Activated T-cell treated with anti-CD3 and anti-CD28 coated beads, Interleukin-2, amount 50 U/mL, for 48 hours (primary cell): ENCODE measurements around the gene ICE2.

Experiments used
- DNase-seq, 2 experiments: peaks; one replicate each; pipeline ENCODE4 v3.0.0-alpha.2; 2020

Gene ICE2

GRCh38 chr15:60386615-60387014, 92.3 kb downstream of the ICE2 start:
- no peak for DNase-seq

GRCh38 chr15:60385620-60386552, 93.1 kb downstream of the ICE2 start:
- DNase-seq: no peak

DNA sequence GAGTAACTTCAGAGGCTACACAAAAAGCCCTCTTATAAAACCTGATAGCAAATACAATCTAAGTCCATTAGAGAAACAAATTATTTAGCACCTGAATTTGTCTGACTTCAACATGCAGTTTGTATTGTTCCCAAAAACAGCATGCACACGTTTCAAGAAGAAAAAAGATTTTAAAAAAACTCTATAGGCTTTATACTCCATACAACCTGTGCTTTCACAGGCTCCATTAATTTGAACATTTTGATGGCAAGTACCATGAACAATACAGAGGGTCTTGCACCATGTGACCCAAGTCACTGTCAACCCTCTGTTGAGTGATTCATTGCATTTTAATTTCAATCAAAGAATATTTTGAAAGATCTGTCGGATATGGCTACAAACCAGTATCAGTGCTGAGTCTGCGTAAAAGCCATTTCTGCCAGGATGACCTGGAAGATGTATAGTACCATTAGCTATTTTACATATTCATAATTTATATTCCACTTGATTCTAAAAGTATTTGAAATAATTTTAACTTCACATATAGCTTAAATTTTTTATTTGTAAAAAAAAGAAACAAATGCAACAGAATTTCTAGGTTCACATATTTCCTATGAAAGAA, 94.3 kb downstream of the ICE2 start:
- no peak for DNase-seq

- no peak for DNase-seq
Observed at GRCh38 chr15:60384053-60384452, 94.9 kb downstream of the ICE2 start.

DNA sequence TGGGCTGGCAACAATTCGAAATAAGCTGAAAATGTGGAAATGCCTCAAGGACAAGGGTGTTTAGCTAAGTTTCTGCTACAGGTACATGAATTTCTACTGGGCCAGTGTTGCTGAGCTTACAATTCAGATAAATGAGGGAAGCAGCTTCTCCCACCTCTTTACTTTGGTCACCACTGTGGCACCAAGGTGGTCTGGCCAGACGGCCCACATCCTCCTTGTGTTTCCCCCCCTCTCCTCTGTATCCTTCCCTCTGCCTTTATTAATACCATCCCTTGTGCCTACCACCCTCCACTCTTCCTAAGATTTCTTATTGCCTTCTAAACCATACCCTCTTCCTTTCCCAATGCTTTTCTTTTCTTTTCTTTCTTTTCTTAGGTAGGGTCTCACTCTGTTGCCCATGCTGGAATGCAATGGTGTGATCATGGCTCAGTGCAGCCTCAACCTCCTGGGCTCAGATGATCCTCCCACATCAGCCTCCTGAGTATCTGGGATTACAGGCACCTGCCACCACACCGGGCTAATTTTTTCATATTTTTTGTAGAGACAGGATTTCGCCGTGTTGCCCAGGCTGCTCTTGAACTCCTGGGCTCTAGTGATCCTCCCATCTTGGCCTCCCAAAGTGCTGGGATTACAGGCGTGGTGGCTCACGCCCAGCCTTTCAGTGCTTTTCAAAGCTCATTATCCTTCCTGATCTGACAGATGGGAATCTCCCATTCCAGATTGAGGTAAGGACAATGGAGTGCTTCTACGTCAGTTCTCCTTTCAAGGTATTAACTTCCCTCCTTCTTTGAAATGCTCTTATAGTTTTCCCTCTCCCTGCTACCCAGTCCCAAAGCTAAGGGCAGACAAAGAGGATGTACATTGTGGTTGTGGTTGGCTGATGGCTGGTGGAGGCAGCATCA, 95.9 kb downstream of the ICE2 start:
- no peak for DNase-seq

DNA sequence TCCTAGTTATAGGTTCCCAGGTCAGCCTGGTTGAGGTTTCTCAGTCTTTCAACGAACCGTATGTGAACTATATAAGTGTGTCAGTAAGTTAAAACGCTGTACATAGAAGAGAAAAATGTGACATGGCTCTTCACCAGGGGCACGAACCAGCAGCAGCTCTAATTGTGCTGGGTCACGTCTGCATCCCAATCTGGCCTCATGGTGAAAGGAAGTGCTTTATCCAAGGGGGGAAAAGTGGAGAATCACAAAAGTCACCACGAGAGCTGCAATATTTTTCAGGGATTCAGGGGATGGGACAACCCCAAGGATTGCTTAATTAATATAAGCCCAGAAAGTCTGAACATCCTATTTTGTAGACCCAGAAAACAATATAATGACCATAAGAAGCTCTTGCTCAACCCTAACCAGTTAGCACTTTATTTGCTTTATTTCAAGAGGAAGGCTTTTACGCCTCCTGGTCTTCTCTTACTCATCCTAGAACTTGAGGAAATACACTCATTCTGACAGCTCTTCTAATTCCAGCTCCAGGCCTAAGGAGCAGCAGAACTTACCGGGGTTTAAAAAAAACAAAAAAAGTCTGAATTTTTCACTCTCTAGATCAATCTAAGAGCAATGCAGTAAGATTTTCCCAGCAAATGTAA, 97.7 kb downstream of the ICE2 start:
- no peak for DNase-seq

DNA sequence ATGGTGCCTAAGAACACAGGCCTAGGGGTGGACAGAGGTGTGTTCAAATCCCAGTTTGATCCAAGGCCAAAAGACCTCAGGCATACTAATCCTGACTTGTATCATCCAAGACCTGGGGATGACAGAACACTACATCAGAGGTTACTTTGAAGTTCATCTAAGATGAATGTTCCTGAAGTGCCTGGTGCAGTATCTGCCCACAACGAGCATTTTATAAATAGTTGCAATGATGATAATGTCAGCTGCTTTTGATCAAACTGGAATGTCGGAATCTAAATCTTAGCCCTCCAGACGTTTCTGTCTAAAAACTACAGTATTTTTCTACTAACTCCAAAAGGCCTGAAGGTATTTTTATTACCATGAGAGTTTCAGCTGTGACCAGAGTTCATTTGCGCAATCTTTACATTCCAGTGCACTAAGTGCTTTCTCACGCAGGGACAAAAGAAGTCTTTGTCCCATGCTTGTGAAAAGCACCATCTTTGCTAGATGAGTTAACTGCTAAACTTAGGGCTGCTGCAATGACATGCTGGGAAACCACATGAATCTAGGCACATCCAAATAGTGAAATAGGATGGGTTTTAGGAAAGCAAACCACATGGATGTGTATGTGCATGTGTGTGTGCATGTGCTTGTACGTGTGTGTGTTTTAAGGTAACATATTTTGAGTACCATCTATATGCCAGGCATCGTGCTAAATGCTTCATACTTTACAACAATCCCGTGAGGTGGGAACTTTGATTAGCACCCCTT, 99.2 kb downstream of the ICE2 start:
- DNase-seq: no peak

- no peak for DNase-seq
Observed at GRCh38 chr15:60379185-60379524, 99.8 kb downstream of the ICE2 start.

- no peak for DNase-seq
Observed at GRCh38 chr15:60376677-60377095, 102.3 kb downstream of the ICE2 start.

DNA sequence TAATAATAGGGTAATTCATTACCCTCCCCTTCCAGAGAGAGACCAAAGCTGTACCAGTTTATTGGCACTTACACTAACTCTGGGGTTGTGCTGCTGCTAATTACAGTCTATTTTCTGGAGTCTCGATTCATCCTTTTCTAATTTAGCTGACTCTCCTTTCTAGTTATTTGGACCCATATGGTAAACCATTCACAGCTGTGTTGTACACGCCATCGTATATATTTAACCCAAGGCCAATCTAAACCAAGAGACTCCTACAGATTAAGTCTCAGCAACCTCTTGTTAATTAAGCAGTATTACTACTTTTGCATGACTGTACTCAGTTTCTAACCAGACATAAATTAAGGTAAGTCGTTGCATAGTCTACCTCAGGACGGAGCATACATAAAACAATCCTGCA, 103.6 kb downstream of the ICE2 start:
- no peak for DNase-seq

DNA sequence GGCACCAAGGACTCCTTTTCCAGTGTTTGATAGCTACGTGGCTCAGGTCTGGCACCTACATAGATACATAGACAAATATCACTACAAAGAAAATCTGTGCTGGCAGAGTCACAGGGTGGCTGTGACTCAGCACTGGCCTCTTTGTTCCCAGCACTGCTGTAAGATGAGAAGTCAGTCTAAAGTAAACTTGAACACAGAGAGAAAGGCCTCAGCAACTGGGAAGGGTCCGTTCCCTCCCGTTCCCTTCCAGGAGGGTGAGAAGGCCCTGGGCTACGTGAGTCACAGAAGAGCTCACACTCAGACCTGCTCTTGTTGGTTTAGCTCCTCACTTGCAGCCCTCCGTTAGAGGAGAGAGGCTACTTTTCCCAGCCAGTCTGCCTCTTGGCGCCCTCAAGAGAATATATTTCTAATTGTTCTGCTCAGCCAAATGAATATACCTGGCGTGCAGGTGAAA, 104.3 kb downstream of the ICE2 start:
- no peak for DNase-seq

GRCh38 chr15:60374209-60374608, 104.7 kb downstream of the ICE2 start:
- DNase-seq: no peak

DNA sequence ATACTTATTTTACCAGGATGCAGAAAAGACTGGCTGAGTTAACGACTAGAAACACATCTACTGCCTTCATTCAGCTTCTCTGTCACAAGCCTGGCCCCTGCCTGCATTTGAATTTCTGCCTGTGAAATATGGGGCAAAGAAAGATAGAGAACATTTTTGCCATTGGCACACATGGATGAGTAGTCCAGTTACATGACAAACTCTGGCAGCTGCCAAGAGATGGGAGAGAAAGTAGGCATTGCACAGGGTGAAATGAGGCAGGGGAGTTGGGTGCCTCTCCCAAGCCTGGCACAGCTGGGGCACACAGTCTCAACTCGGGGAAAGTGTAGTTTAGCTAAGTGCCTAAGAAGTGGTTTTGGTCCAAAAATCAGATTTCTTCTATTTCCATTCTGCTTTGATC, 105.2 kb downstream of the ICE2 start:
- DNase-seq: no peak

DNA sequence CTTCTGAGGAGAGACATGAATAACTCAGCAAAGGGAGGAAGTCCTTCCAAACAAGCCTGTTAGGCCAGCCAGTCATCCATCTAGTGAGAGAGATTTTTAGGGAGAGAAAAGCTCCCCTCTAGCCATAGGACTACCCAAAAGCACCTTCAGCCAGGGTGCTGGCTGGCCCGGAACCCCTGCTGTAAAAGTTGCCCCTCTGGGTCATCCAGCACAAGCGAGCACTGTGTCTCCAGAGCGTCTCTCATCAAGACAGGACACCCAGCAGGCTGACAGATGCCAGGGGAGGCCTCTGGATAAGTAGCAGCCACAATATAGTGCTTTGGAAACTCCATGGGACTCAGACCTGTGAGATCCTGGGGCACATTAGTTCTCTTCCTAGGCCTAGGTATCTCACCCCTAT, 105.6 kb downstream of the ICE2 start:
- no peak for DNase-seq

DNA sequence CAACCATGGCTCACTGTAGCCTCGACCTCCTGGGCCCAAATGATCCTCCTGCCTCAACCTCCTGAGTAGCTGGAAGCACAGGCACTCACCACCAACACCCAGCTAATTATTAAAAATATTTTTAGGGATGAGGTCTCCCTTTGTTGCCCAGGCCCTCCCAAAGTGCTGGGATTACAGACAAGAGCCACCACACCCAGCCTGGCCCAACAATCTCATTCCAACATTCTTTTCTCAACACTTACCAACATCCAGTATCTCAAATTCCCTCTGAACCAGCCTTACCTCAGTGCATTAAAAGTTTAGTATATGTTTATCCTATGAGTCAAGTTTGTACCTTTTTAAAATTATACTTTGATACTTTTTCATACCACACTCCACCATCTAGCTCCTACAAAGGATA, 106.2 kb downstream of the ICE2 start:
- DNase-seq: no peak

- no peak for DNase-seq
Observed at GRCh38 chr15:60372227-60372626, 106.7 kb downstream of the ICE2 start.

DNA sequence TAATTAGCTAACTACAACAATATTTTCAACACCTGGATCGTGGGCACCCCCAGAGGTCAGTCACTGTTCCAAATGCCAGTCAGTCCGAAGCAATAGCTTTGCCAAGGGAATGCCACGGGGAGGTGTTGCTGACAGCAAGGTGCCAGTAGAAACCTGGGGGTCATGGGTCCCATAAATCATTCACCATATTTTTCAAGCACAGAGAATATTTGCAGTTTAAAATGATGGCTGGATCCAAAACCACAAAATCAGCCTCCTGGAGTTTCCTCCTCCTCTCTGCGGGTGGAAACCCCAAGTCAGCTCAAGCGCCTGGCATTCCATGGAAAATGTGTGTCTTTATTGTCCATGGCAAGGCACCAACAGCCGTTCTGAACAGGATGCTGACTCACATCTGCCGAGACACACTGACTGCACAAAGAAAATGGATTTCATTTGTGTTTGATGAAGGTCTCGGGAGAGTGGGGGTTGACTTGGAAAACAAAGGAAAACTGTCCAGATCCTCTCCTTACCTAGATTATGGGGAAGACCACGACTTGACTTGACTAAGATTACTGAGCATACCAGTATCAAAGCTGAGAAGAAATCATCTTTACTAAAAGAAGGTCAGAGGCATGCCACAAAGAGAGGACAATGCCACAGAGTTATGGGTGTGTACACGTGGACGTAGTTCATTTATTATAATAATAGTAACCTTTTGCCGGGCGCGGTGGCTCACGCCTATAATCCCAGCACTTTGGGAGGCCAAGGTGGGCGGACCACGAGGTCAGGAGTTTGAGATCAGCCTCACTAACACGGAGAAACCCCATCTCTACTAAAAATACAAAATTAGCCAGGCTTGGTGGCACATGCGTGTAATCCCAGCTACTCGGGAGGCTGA, 107.5 kb downstream of the ICE2 start:
- peak in 1 of 2 experiments; percentile 34 for DNase-seq

- DNase-seq: no peak
Observed at GRCh38 chr15:60370869-60371136, 108.1 kb downstream of the ICE2 start.

DNA sequence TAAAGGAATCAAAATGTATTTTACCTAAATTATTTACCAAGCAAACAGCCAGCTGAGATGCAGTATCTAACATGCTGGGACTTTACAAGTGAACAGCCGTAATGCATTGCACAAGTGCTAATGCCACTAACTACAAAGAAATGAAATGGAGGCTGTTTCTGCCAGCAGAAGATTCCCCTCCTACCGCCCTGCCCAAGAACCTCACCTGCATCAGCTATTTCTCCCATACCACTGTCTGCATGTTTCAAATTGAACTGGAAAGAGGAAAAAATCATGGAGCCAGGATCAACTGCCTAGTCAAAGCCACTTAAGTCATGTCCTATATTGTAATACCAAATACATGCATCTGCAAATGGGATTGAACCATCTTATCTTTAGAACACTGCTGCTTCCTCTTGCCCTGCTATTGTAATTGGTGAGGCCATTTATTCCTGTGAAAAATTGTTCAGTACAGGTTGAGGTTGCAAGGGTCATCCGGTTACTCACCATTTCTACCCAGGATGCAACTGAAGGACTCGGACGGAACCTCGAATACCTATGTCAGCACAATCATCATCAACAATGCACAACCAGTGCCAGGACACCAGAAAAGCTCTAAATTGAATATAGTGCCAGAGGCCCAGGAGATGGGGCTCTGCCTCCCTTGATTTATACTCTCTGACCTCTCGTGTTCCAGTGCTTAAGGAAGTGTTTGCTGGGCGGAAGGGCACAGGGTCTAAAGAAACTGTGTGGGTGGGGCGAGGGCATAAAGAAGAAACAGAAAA, 108.7 kb downstream of the ICE2 start:
- no peak for DNase-seq

- DNase-seq: no peak
Observed at GRCh38 chr15:60369696-60370095, 109.2 kb downstream of the ICE2 start.
